HepG2 (cell line): ENCODE results near the gene PLN. TPM values are rescaled to one million over a fixed set of nuclear protein-coding genes. Genes with fewer than 3 reads are reported as not detected.

ENCODE experiments used
- HMGA1 ChIP-seq: sonication (generic); formaldehyde crosslinking; conservative IDR thresholded peaks from 2 replicates; pipeline ENCODE4 v1.4.0; 2020; ENCODE audit warnings: missing genetic modification reagents
- NRL ChIP-seq: sonication (generic); formaldehyde crosslinking; IDR thresholded peaks from 2 replicates; pipeline ENCODE4 v1.5.0; 2020; ENCODE audit warnings: missing genetic modification reagents, mild to moderate bottlenecking, moderate library complexity, borderline replicate concordance
- PCBP1 ChIP-seq: fragments of 200-400 bp; formaldehyde crosslinking; IDR thresholded peaks from 2 replicates; pipeline ENCODE4 v1.6.1; 2017; ENCODE audit warnings: mild to moderate bottlenecking, low read depth, low read length, borderline replicate concordance
- POGK ChIP-seq: sonication (generic); formaldehyde crosslinking; conservative IDR thresholded peaks from 2 replicates; pipeline ENCODE4 v1.8.0; 2022; ENCODE audit warnings: mild to moderate bottlenecking, moderate library complexity, missing genetic modification reagents
- SRSF1 ChIP-seq: fragments of 200-400 bp; formaldehyde crosslinking; optimal IDR thresholded peaks from 2 replicates; pipeline ENCODE3; 2017; ENCODE audit warnings: mild to moderate bottlenecking, low read depth, low read length, moderate library complexity
- STAT6 ChIP-seq: sonication (generic); formaldehyde crosslinking; IDR thresholded peaks from 2 replicates; pipeline ENCODE4 v1.4.0; 2020; ENCODE audit warnings: missing genetic modification reagents, mild to moderate bottlenecking, borderline replicate concordance
- ZBTB7B ChIP-seq: sonication (generic); formaldehyde crosslinking; IDR thresholded peaks from 2 replicates; pipeline ENCODE4 v1.4.0; 2020; ENCODE audit warnings: missing genetic modification reagents
- ZNF136 ChIP-seq: sonication (generic); formaldehyde crosslinking; IDR thresholded peaks from 2 replicates; pipeline ENCODE4 v1.8.1; 2022; ENCODE audit warnings: low read depth, mild to moderate bottlenecking, moderate library complexity, missing genetic modification reagents
- ZNF235 ChIP-seq: sonication (generic); formaldehyde crosslinking; IDR thresholded peaks from 2 replicates; pipeline ENCODE4 v1.8.1; 2023; ENCODE audit warnings: mild to moderate bottlenecking, missing genetic modification reagents, borderline replicate concordance
- ZNF619 ChIP-seq: sonication (generic); formaldehyde crosslinking; IDR thresholded peaks from 2 replicates; pipeline ENCODE4 v1.4.0; 2020; ENCODE audit warnings: mild to moderate bottlenecking, missing genetic modification reagents
- ZNF670 ChIP-seq: sonication (generic); formaldehyde crosslinking; IDR thresholded peaks from 2 replicates; pipeline ENCODE4 v1.8.0; 2022; ENCODE audit warnings: mild to moderate bottlenecking, missing genetic modification reagents, borderline replicate concordance
- ZNF749 ChIP-seq: sonication (generic); formaldehyde crosslinking; IDR thresholded peaks from 2 replicates; pipeline ENCODE4 v1.8.0; 2022; ENCODE audit warnings: mild to moderate bottlenecking, missing genetic modification reagents, moderate library complexity, borderline replicate concordance
- polyA plus RNA-seq, 8 experiments: library from polyadenylated mRNA; depleted of rRNA in 3 of 8; stranded (reverse) in 7 of 8; unstranded in 1 of 8; fragments of >200 nt; fragmentation: Illumina TruSeq in 4 of 8; extraction: Trizol in 4 of 8; gene quantifications; 2 replicates each; pipeline versions ENCODE4 v1.2.1 to v1.2.3, GENCODE V29; 2011 to 2016; ENCODE audit warnings: low read depth in 4 of 8, missing spikeins in 1 of 8, mixed read lengths in 1 of 8; ENCODE audit not compliant: insufficient read depth in 1 of 8
- total RNA-seq, 5 experiments: library from RNA; depleted of rRNA; stranded (reverse); fragments of >200 nt; fragmentation: Illumina TruSeq; extraction: Trizol; gene quantifications; 2 replicates each; pipeline ENCODE4 v1.2.3, GENCODE V29; 2016; ENCODE audit warnings: low read depth in 1 of 5

Gene PLN
- total and polyA plus RNA-seq, 2 of the 13 experiments (the other 11 are each of a cell fraction or from before 2014, with no cell fraction given): not detected

GRCh38 chr6:118536478-118536877 lies 11.6 kb upstream of the PLN start (continued):
- TF ChIP-seq SRSF1 (no peak), POGK (CRISPR knock-in tag) (no peak), ZNF235 (CRISPR knock-in tag) (no peak), PCBP1 (no peak), ZBTB7B (no peak), ZNF136 (CRISPR knock-in tag) (no peak), STAT6 (CRISPR knock-in tag) (no peak), HMGA1 (no peak), ZNF670 (CRISPR knock-in tag) (no peak), ZNF619 (CRISPR knock-in tag) (no peak), NRL (CRISPR knock-in tag) (no peak), ZNF749 (CRISPR knock-in tag) (no peak)
